ENCODE data around the gene SIGLEC11.
"Not testable (repeated sequence)": the region's sequence is repeated elsewhere in the genome, so short reads cannot be mapped to it uniquely, and the experiment has no call there.

The SIGLEC11 gene

DNA sequence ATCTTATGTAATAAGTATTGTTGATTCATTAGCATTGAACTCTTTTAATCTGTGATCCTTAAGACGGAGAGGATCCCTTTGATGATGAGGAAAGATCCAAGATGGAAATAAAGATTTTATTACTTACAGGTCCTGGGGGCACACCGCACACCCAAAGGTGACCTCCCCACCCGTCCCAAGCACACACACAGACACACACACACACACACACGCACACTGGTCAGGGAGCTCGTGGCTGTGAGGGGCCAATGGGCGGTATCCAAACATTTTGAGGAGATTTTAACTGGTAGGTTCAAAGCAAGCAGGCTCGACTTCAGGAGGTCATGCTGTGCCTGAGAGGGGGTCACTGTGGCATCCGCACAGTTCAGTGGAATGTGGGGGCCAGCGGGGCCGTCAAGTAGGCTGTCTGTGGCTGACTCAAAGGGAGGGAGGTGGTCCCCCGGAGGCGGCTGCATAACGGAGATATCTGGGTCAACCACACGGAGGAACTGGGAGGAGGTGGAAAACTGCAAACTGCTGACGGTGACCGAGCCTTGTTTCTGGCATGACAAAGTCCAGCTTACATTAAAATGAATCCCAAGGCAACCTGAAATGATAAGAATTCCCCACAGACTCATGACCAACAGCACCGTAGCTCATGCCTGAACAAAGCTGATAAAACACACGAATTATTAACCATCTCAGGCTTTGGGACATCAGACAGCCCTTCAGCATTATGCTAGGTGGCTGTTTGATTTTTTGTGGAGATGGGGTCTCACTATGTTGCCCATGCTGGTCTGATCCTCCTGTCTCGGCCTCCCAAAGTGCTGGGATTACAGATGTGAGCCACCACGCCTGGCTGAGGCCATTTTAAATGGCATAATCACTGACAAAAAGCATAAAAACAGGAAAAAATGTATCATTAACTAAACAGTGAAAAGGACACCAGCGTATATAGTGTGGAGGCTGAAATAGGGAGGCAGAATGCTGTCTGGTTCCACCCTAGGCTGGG is 20.9 kb upstream of the SIGLEC11 start:
- peak in 1 of 2 experiments; percentile 12 for DNase-seq

DNA sequence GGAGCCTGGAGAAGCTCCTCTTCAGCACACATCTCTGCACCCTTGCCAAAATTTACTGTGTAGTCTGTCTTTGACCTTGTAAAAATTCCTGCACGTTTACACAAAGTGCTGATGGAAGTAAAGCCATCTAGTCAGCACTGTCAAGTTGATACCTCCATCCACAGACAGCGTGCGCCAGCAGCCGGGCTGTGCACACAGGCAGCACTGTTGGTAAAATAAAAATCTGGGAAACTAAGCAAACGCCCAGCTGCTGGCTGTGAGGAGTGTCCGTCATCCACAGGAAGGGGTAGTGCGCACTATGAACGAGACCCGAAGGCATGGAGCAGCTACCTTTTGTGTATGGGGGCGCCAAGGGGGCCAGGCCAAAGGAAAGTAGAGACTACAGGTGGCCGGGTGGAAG is 17.4 kb upstream of the SIGLEC11 start:
- no peak for DNase-seq

DNA sequence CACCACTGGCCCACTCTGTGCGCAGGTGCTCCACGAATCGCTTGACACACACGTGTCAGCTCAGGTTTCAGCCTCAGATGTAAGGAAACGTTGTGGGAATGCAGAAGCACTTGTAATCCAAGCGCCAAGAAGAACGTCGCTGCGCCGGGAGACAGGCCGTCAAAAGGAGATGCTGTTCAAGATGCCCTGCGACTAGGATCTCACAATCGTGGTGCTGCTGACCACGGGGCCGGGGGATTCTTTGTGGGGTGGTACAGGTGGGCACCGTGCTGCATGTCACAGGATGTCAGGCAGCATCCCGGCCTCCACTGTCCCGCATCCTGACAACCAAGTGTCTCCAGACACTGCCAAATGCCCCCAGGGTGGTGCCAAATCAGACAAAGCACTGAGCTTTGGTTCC is 16.9 kb upstream of the SIGLEC11 start:
- DNase-seq, result no peak

- DNase-seq, result no peak
Measured at GRCh38 chr19:49977076-49977475, 16.1 kb upstream of the SIGLEC11 start.

DNA sequence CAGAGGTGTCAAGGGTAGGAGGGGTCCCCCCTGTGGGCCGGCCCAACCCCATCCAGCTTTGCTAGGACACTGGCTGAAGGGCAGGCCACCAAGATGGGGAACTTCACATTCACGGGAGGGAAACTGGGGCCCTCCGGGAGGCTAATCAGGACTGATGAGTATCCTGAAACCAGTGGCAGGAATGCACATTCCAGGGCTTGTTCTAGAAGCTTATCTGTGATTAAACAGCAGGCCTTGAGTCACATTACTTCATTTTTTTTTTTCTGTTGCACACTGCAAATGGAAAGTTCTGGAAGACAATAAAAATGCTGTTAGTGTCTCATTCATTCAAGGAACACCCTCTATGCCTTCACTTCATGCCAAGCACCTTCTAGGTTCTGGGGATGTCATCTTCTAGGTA is 15.5 kb upstream of the SIGLEC11 start:
- DNase-seq, result no peak

- DNase-seq, result no peak
Measured at GRCh38 chr19:49975051-49975450, 14.1 kb upstream of the SIGLEC11 start.

DNA sequence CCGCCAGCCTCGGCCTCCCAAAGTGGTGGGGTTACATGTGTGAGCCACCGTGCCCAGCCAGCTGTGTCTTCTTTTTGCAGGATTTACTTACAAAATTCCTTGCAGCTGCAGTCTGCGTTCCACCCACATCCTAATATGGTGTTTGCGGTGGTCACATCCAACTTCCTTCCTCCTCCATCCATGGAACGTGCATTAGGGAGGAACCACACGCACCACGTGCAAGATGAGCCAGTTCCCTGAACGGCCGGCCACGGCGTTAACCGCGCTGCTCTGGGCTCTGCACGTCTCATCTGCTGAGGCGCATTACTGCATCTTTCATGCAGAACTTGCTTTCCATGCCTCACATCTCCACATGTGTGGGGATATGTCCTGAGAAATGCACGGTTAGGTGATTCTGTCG is 13.0 kb upstream of the SIGLEC11 start:
- no peak for DNase-seq

- no peak for DNase-seq
Measured at GRCh38 chr19:49972841-49973240, 11.9 kb upstream of the SIGLEC11 start.

- no peak for DNase-seq
Measured at GRCh38 chr19:49971991-49972411, 11.0 kb upstream of the SIGLEC11 start.

DNA sequence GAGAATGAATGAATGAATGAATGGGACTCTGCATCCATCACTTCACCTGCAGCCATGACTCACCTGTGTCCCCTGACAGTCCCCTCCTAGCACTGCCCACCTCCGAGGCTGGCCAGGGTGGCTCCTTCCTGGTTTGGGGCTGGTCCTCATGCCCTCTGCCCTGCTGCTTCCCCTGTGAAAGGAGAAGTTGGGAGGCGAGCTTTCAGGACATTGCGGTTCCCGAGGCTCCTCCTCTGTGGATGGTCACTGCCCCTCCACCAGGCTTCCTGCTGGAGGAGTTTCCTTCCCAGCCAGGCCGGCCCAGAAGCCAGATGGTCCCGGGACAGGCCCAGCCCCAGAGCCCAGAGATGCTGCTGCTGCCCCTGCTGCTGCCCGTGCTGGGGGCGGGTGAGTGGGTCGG is 8.4 kb upstream of the SIGLEC11 start:
- DNase-seq, result not testable (repeated sequence)

DNA sequence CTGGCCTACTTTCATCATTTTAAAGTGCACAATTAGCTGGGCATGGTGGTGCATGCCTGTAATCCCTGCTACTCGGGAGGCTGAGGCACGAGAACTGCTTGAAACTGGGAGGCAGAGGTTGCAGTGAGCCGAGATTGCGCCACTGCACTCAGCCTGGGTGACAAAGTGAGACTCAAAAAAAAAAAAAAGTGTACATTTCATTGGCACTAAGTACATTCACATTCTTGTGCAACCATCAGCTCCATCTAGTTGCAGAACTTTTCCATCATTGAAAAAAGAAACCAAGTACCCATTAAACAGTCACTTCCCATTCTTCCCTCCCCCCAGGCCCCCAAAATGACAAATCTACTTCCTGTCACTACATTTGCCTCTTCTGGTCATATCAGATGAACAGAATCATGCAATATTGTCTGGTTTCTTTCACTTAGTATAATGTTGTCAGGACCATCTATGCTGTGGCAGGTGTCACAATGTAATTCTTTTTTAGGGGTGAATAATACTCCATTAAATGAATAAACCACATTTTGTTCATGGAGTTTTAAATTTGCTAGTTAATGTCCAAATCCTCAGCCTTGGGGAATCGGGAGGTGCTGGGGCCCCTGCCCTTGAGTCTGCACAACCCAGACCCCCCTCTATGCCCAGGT is 7.4 kb upstream of the SIGLEC11 start:
- DNase-seq, result no peak

GRCh38 chr19:49959892-49960291 is 1.1 kb downstream of the SIGLEC11 start:
- not testable (repeated sequence) for DNase-seq

DNA sequence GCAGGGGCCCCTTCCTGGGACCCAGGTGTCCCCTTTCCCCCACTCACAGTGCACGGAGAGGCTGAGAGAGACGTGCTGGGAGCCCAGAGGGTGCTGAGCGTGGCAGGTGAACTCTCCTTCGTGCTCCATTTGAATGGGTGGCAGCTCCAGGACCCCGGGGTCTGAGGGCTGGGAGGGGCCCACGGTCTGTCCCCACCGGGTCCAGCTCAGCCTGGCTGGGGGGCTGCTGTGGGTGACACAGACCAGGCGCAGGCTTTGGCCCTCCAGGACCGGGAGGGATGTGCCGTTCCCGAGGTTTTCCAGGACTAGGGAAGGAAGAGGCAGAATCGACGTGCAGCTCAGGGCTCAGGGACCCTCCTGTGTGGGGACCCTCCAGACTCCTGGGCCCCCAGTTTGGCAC is 2.4 kb downstream of the SIGLEC11 start:
- DNase-seq, result not testable (repeated sequence)

GRCh38 chr19:49958144-49958543 is 2.8 kb downstream of the SIGLEC11 start:
- DNase-seq, result not testable (repeated sequence)

- DNase-seq, result no peak
Measured at GRCh38 chr19:49957262-49957915, 3.6 kb downstream of the SIGLEC11 start.

- DNase-seq, result no peak
Measured at GRCh38 chr19:49956115-49956495, 4.9 kb downstream of the SIGLEC11 start.

DNA sequence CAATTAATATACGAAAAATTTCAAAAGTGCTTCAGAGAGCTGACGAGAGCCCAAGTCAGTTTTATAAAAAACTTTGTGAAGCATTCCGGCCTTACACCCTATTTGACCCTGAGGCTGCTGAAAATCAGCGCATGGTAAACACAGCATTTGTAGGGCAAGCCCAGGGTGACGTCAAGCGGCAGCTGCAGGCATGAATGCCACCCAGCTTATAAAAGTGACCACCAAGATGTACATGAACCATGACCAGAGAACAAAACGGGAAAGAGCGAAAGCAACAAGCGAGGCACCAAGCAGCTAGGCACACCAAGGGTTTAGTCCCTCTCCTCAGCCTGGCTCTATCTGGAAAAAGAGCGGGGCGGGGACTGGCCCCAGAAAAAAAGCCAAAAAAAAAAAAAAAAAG is 6.0 kb downstream of the SIGLEC11 start:
- DNase-seq, result no peak

- DNase-seq, result peak; percentile 80 to 82
Measured at GRCh38 chr19:49954092-49954829, 6.7 kb downstream of the SIGLEC11 start.

- DNase-seq, result no peak
Measured at GRCh38 chr19:49953416-49953815, 7.6 kb downstream of the SIGLEC11 start.

- no peak for DNase-seq
Measured at GRCh38 chr19:49952906-49953305, 8.1 kb downstream of the SIGLEC11 start.

GRCh38 chr19:49952479-49952836 is 8.5 kb downstream of the SIGLEC11 start:
- no peak for DNase-seq

GRCh38 chr19:49951806-49952478 is 9.0 kb downstream of the SIGLEC11 start:
- no peak for DNase-seq

Measured in NCI-H526 (cell line).